H1 (cell line): ENCODE results near the gene PPP2R3B. TPM values are rescaled to one million over a fixed set of nuclear protein-coding genes. Genes with fewer than 3 reads are reported as not detected.

ENCODE experiments used
- CTCF ChIA-PET: fragments of 300-600 bp; sonication (Branson Sonifier 250); formaldehyde crosslinking; loops from one replicate; lab custom pipeline; 2021; ENCODE audit not compliant: partially characterized antibody; lab: Charles Lee
- POLR2A ChIA-PET: fragments of 300-600 bp; sonication (Branson Sonifier 250); formaldehyde crosslinking; loops from one replicate; lab custom pipeline; 2021; ENCODE audit warnings: inconsistent platforms; ENCODE audit not compliant: partially characterized antibody; lab: Charles Lee
- DNase-seq, 2 experiments: peaks; one replicate each; pipeline versions ENCODE4 v3.0.0 to v3.0.0-alpha.2; 2010 to 2022; ENCODE audit warnings: low spot score in 2 of 2, low read depth in 1 of 2, mixed read lengths in 1 of 2
- FAIRE-seq: peaks from 2 replicates; lab custom pipeline; 2011; peaks lifted over from hg19 to GRCh38; lab: Jason Lieb, UNC
- H2AFZ ChIP-seq: 2 replicates; pipeline ENCODE4 v1.8.1; 2012; ENCODE audit warnings: low read length, inconsistent platforms
- H2AK5ac ChIP-seq: 2 replicates; pipeline ENCODE4 v1.6.1; 2013; ENCODE audit warnings: low read depth, low read length
- H2BK120ac ChIP-seq: replicated peaks from 2 replicates; pipeline ENCODE3; 2013; ENCODE audit warnings: low read depth, low read length, inconsistent platforms
- H2BK12ac ChIP-seq: 2 replicates; pipeline ENCODE4 v1.6.1; 2013; ENCODE audit warnings: low read depth, low read length
- H2BK15ac ChIP-seq: 2 replicates; pipeline ENCODE4 v1.6.1; 2013; ENCODE audit warnings: low read length
- H2BK20ac ChIP-seq: 2 replicates; pipeline ENCODE4 v1.6.1; 2013; ENCODE audit warnings: low read length
- H2BK5ac ChIP-seq: 2 replicates; pipeline ENCODE4 v1.6.1; 2013; ENCODE audit warnings: low read depth, low read length
- H3K14ac ChIP-seq: 2 replicates; pipeline ENCODE4 v1.6.1; 2013; ENCODE audit warnings: inconsistent platforms; ENCODE audit not compliant: insufficient read length
- H3K18ac ChIP-seq: 2 replicates; pipeline ENCODE4 v1.6.1; 2013; ENCODE audit warnings: low read length; ENCODE audit errors: extremely low read depth
- H3K23ac ChIP-seq: 2 replicates; pipeline ENCODE4 v1.6.1; 2013; ENCODE audit warnings: inconsistent platforms; ENCODE audit not compliant: insufficient read length
- H3K23me2 ChIP-seq: 2 replicates; pipeline ENCODE4 v1.6.1; 2013; ENCODE audit warnings: low read depth, low read length
- H3K27ac ChIP-seq: 2 replicates; pipeline ENCODE4 v1.6.1; 2011; ENCODE audit warnings: low read depth, low read length, inconsistent platforms
- H3K27me3 ChIP-seq, 4 experiments: replicated peaks in 1 of 4; 1 replicate in 1 of 4; 2 replicates in 3 of 4; pipeline versions ENCODE4 v1.6.1 to v1.8.1; 2011 to 2013; ENCODE audit warnings: low read length in 3 of 4, mild to moderate bottlenecking in 3 of 4, inconsistent platforms in 2 of 4, mixed read lengths in 2 of 4, moderate library complexity in 1 of 4; ENCODE audit not compliant: control insufficient read depth in 3 of 4, insufficient read depth in 3 of 4; ENCODE audit errors: extremely low read depth in 1 of 4
- H3K36me3 ChIP-seq, 4 experiments: 2 replicates each; pipeline versions ENCODE4 v1.6.1 to v1.8.1; 2011 to 2013; ENCODE audit warnings: mild to moderate bottlenecking in 4 of 4, low read length in 3 of 4, moderate library complexity in 2 of 4, control low read depth in 1 of 4, inconsistent platforms in 1 of 4; ENCODE audit not compliant: insufficient read depth in 4 of 4, control insufficient read depth in 2 of 4
- H3K4ac ChIP-seq: replicated peaks from 2 replicates; pipeline ENCODE3; 2013; ENCODE audit warnings: low read length, low read depth, mixed read lengths, inconsistent platforms; ENCODE audit not compliant: insufficient read length
- H3K4me1 ChIP-seq, 4 experiments: replicated peaks in 1 of 4; 1 replicate in 1 of 4; 2 replicates in 3 of 4; pipeline versions ENCODE4 v1.6.1 to v1.8.1; 2011 to 2013; ENCODE audit warnings: low read length in 3 of 4, inconsistent platforms in 2 of 4, mixed read lengths in 1 of 4; ENCODE audit not compliant: insufficient read depth in 4 of 4, control insufficient read depth in 3 of 4
- H3K4me2 ChIP-seq, 2 experiments: 2 replicates each; pipeline versions ENCODE4 v1.6.1 to v1.8.1; 2011 to 2013; ENCODE audit warnings: low read depth in 2 of 2, low read length in 2 of 2, control low read depth in 1 of 2, inconsistent platforms in 1 of 2, mild to moderate bottlenecking in 1 of 2; ENCODE audit not compliant: insufficient read depth in 1 of 2
- H3K4me3 ChIP-seq, 4 experiments: fragments of 200-600, 300-600 bp in 1 of 4; sonication (generic), shearing (Covaris generic), sonication (Bioruptor Twin) in 1 of 4; 2 replicates each; pipeline versions ENCODE4 v1.5.1 to v1.8.1; 2011 to 2016; ENCODE audit warnings: low read length in 4 of 4, low read depth in 3 of 4, control low read depth in 2 of 4, inconsistent platforms in 2 of 4, mild to moderate bottlenecking in 2 of 4, mixed read lengths in 1 of 4, moderate library complexity in 1 of 4; ENCODE audit not compliant: insufficient read depth in 2 of 4; ENCODE audit errors: extremely low read depth in 1 of 4
- H3K56ac ChIP-seq: replicated peaks from 2 replicates; pipeline ENCODE3; 2013; ENCODE audit warnings: low read depth, mild to moderate bottlenecking, mixed read lengths, low read length, inconsistent platforms; ENCODE audit not compliant: insufficient read length
- H3K79me1 ChIP-seq: 2 replicates; pipeline ENCODE4 v1.6.1; 2013; ENCODE audit warnings: low read depth, low read length, control low read depth
- H3K79me2 ChIP-seq, 2 experiments: 2 replicates each; pipeline versions ENCODE4 v1.6.1 to v1.8.1; 2012 to 2013; ENCODE audit warnings: low read length in 2 of 2, mild to moderate bottlenecking in 2 of 2, inconsistent platforms in 1 of 2; ENCODE audit not compliant: insufficient read depth in 2 of 2, control insufficient read depth in 1 of 2
- H3K9ac ChIP-seq, 4 experiments: replicated peaks in 1 of 4; 1 replicate in 1 of 4; 2 replicates in 3 of 4; pipeline versions ENCODE4 v1.6.1 to v1.8.1; 2011 to 2013; ENCODE audit warnings: low read depth in 3 of 4, low read length in 3 of 4, control low read depth in 2 of 4, mild to moderate bottlenecking in 2 of 4, moderate library complexity in 2 of 4, inconsistent platforms in 1 of 4; ENCODE audit errors: extremely low read depth in 1 of 4
- H3K9me3 ChIP-seq, 2 experiments: 2 replicates each; pipeline versions ENCODE4 v1.6.1 to v1.8.1; 2012 to 2013; ENCODE audit warnings: mild to moderate bottlenecking in 2 of 2, moderate library complexity in 2 of 2, control low read depth in 1 of 2, inconsistent platforms in 1 of 2, low read depth in 1 of 2, low read length in 1 of 2, mixed read lengths in 1 of 2; ENCODE audit not compliant: insufficient read depth in 2 of 2
- H4K20me1 ChIP-seq, 2 experiments: replicated peaks in 1 of 2; 2 replicates each; pipeline versions ENCODE3 to v1.8.1; 2011 to 2013; ENCODE audit warnings: inconsistent platforms in 2 of 2, low read length in 2 of 2, mild to moderate bottlenecking in 1 of 2; ENCODE audit not compliant: insufficient read depth in 2 of 2, control insufficient read depth in 1 of 2
- H4K5ac ChIP-seq: 2 replicates; pipeline ENCODE4 v1.6.1; 2013; ENCODE audit warnings: low read length, low read depth, mixed read lengths, inconsistent platforms; ENCODE audit not compliant: insufficient read length
- H4K8ac ChIP-seq: 2 replicates; pipeline ENCODE4 v1.8.0; 2013; ENCODE audit warnings: mild to moderate bottlenecking, moderate library complexity, low read length, inconsistent platforms; ENCODE audit not compliant: insufficient read depth; ENCODE audit errors: extremely low read depth
- H4K91ac ChIP-seq: replicated peaks from 2 replicates; pipeline ENCODE3; 2013; ENCODE audit warnings: low read length, mixed read lengths, inconsistent platforms; ENCODE audit not compliant: insufficient read length
- EZH2 ChIP-seq: fragments of 200-600 bp; sonication (generic); IDR thresholded peaks from 2 replicates; pipeline ENCODE4 v1.7.1; 2012; ENCODE audit warnings: low read depth, mild to moderate bottlenecking, moderate library complexity, low read length, inconsistent platforms; ENCODE audit not compliant: severe bottlenecking
- JUN ChIP-seq: IDR thresholded peaks from 2 replicates; pipeline ENCODE4 v1.6.1; 2011; ENCODE audit warnings: low read depth, mild to moderate bottlenecking, improper control_type of control experiment, low read length
- NANOG ChIP-seq: IDR thresholded peaks from 2 replicates; pipeline ENCODE4 v1.6.1; 2011; ENCODE audit warnings: low read length, low read depth, mild to moderate bottlenecking, inconsistent platforms; ENCODE audit not compliant: insufficient read depth, poor library complexity, severe bottlenecking
- RXRA ChIP-seq: IDR thresholded peaks from 2 replicates; pipeline ENCODE4 v1.6.1; 2011; ENCODE audit warnings: low read depth, mild to moderate bottlenecking, low read length, moderate library complexity; ENCODE audit not compliant: insufficient read depth
- SRF ChIP-seq: IDR thresholded peaks from 2 replicates; pipeline ENCODE4 v1.6.1; 2011; ENCODE audit warnings: mild to moderate bottlenecking, low read depth, low read length, moderate library complexity
- WGBS, 2 experiments: shearing (Covaris generic) in 1 of 2; methylation state at CpG; one replicate each; pipeline versions ENCODE4 v1.1.6 to v1.1.7; 2013 to 2015; ENCODE audit warnings: low lambda C conversion rate in 2 of 2, mixed read lengths in 2 of 2, inconsistent platforms in 1 of 2, low coverage in 1 of 2, missing lambda C conversion rate in 1 of 2; ENCODE audit not compliant: insufficient replicate concordance in 2 of 2, insufficient coverage in 1 of 2, insufficient read length in 1 of 2; ENCODE audit errors: extremely low coverage in 1 of 2, missing lambda C conversion rate in 1 of 2; 5-methylcytosine and 5-hydroxymethylcytosine counted together
- polyA plus RNA-seq, 7 experiments: library from polyadenylated mRNA; depleted of rRNA in 3 of 7; stranded (reverse) in 5 of 7; unstranded in 2 of 7; fragments of >200 nt in 5 of 7; fragments of 200-250 nt in 2 of 7; gene quantifications; 1 replicate in 5 of 7; 2 replicates in 1 of 7; 4 replicates in 1 of 7; pipeline versions ENCODE4 v1.2.1 to v1.2.3, GENCODE V29; 2011 to 2013; ENCODE audit warnings: missing spikeins in 2 of 7, mixed read lengths in 2 of 7
- total RNA-seq: library from RNA; stranded (reverse); fragmentation: NEBNext Ultra II Directional; extraction: Animal tissue kit (Norgen Biotek cat#: 25700); gene quantifications from 2 replicates; pipeline ENCODE4 v1.2.1, GENCODE V29; 2021

Gene PPP2R3B
- total and polyA plus RNA-seq, 2 of the 8 experiments (the other 6 are each of a cell fraction or from before 2014, with no cell fraction given): 47.6 to 86.7 TPM

- no peak overlapping the region for H3K18ac ChIP-seq
- H3K27ac ChIP-seq: peak overlapping the region; percentile 52; the same call in 1 of the 2 replicates
These were observed 70.1 kb downstream of the PPP2R3B start for GRCh38 chrX:316351-317325.

More at GRCh38 chrX:316351-317325, 70.1 kb downstream of the PPP2R3B start:
- Histone ChIP-seq H4K5ac (no peak overlapping the region), H3K56ac (no peak overlapping the region), H4K20me1 (peaks cover 0 to 13% of the 10 kb centered on the region in 2 experiments), H2AFZ (no peak overlapping the region), H3K79me1 (peaks cover 6% of the 10 kb centered on the region), H2BK5ac (no peak overlapping the region), H3K9ac (no peak overlapping the region), H3K4me3 (0 out of 8 replicates have a peak overlapping the region, but pooled peaks of 1 of the 4 experiments have one; percentile 38), H2BK15ac (no peak overlapping the region), H4K91ac (no peak overlapping the region), H3K23me2 (peaks cover 16% of the 10 kb centered on the region; the same call in 1 of the 2 replicates), H3K4ac (no peak overlapping the region), H3K9me3 (no peaks in the 10 kb centered on the region), H3K14ac (no peak overlapping the region), H2BK120ac (no peak overlapping the region), H2BK20ac (no peak overlapping the region), H3K36me3 (peaks cover 11 to 37% (median 21%) of the 10 kb centered on the region in 4 experiments; a peak in 7 of 8 replicates), H3K4me1 (peaks cover 0 to 4% (median 3%) of the 10 kb centered on the region in 4 experiments; a peak in 3 of 7 replicates), H3K27me3 (no peaks in the 10 kb centered on the region), H3K4me2 (0 out of 4 replicates have a peak overlapping the region, but pooled peaks have one; percentile 3 to 38), H2BK12ac (no peak overlapping the region), H2AK5ac (no peak overlapping the region), H4K8ac (peak overlapping the region; percentile 51; the same call in 1 of the 2 replicates), H3K23ac (no peak overlapping the region), H3K79me2 (peaks cover 0 to 9% of the 10 kb centered on the region in 2 experiments; a peak in 1 of 4 replicates)
- WGBS, 2 experiments: 91% methylated on average over 49 of the region's 50 CpGs; no CpG with 5 or more reads in 1 of the 2 experiments
- ChIA-PET POLR2A (no interaction called here), CTCF (no interaction called here)
- FAIRE-seq (no peak), DNase-seq (no peak)
- TF ChIP-seq JUN (no peak), RXRA (no peak), NANOG (no peak), EZH2 (no peak), SRF (no peak)
